ENCODE data around the gene NDST1.

GRCh38 chr5:150507474-150508276 lies at the start of gene NDST1:
- TF ChIP-seq CTCF (IDR thresholded peaks at IDR 0.05) = no peak
- TF ChIP-seq POLR2A (IDR thresholded peaks at IDR 0.05) = no peak
